Measurements from ENCODE around the gene MT1B. TPM values are rescaled to one million over a fixed set of nuclear protein-coding genes. Genes with fewer than 3 reads are reported as not detected.

MT1B gene
- polyA plus RNA-seq, 1 of the 3 experiments (the other 2 are of a cell fraction): not detected

GRCh38 chr16:56677474-56677873 is 25.8 kb downstream of the MT1B start:
- H3K9me2 ChIP-seq: no peaks in the 10 kb centered on the region
- TF ChIP-seq YY1 (IDR thresholded peaks at IDR 0.05; ENCODE audit: low read depth) (no peak), JUND (IDR thresholded peaks at IDR 0.05) (no peak), SIN3A (IDR thresholded peaks at IDR 0.05; ENCODE audit: borderline replicate concordance, low read depth, low read length) (no peak), CTCF (IDR thresholded peaks at IDR 0.05) (no peak), FOXJ3 (CRISPR knock-in tag; IDR thresholded peaks at IDR 0.05) (no peak), FOSL2 (IDR thresholded peaks at IDR 0.05; ENCODE audit: borderline replicate concordance, low read depth) (no peak), ZBTB33 (IDR thresholded peaks at IDR 0.05; ENCODE audit: borderline replicate concordance, low read depth) (no peak), NFIC (IDR thresholded peaks at IDR 0.05; ENCODE audit: borderline replicate concordance) (no peak), TAF1 (IDR thresholded peaks at IDR 0.05; ENCODE audit: borderline replicate concordance, low read depth, low read length) (no peak), GABPA (IDR thresholded peaks at IDR 0.05; ENCODE audit: low read depth) (no peak), RCOR1 (IDR thresholded peaks at IDR 0.05; ENCODE audit: low read length) (no peak), RFX5 (IDR thresholded peaks at IDR 0.05; ENCODE audit: low read length) (no peak), USF1 (IDR thresholded peaks at IDR 0.05; ENCODE audit: borderline replicate concordance, low read depth) (no peak), PBX3 (IDR thresholded peaks at IDR 0.05) (no peak), EP300 (IDR thresholded peaks at IDR 0.05; ENCODE audit: borderline replicate concordance in 1 of 2, low read depth in 1 of 2, low read length in 1 of 2) (no peak), CHD2 (IDR thresholded peaks at IDR 0.05; ENCODE audit: low read length, partially characterized antibody) (no peak), NRF1 (IDR thresholded peaks at IDR 0.05; ENCODE audit: low read depth, low read length) (no peak)
- CTCF ChIA-PET: no interaction called here
- no peak overlapping the region for H3K4me2 ChIP-seq
- H3K27ac ChIP-seq (ENCODE audit: low read depth in 2 of 2, low read length in 1 of 2): no peak overlapping the region
- no peaks in the 10 kb centered on the region for H4K20me1 ChIP-seq (ENCODE audit: insufficient read depth)
- no peak overlapping the region for H3K4me3 ChIP-seq (ENCODE audit: low read depth in 2 of 2, low read length in 1 of 2)
- 63% methylated on average over 2 of the region's 3 CpGs for WGBS (ENCODE audit: low lambda C conversion rate)
- H3K9ac ChIP-seq: no peak overlapping the region
- H3K79me2 ChIP-seq (ENCODE audit: insufficient read depth): no peaks in the 10 kb centered on the region
- no peaks in the 10 kb centered on the region for H3K36me3 ChIP-seq (replicated peaks in 1 of 2; ENCODE audit: control insufficient read depth in 1 of 2, insufficient read depth in 2 of 2, low read length in 1 of 2)
- peaks cover 0 to 7% of the 10 kb centered on the region in 2 experiments; a peak in 1 of 4 replicates for H3K4me1 ChIP-seq (ENCODE audit: control insufficient read depth in 1 of 2, insufficient read depth in 2 of 2, low read depth in 1 of 2, low read length in 1 of 2)
- no peak for DNase-seq
- no peaks in the 10 kb centered on the region for H3K27me3 ChIP-seq (ENCODE audit: insufficient read depth)
- no peaks in the 10 kb centered on the region for H3K9me3 ChIP-seq
- POLR2A ChIA-PET: no interaction called here
- H2AFZ ChIP-seq (ENCODE audit: low read depth): no peak overlapping the region
- H3F3A ChIP-seq (replicated peaks; ENCODE audit: insufficient read depth): no peaks in the 10 kb centered on the region
